HepG2 (cell line): ENCODE results near the gene ALPK1. TPM values are rescaled to one million over a fixed set of nuclear protein-coding genes. Genes with fewer than 3 reads are reported as not detected.
A peak's percentile ranks its signal among the peaks of the same experiment; 100 is the strongest.

Experiments used
- BCL6 ChIP-seq: IDR thresholded peaks from 2 replicates; pipeline ENCODE4 v1.6.1; 2016; ENCODE audit warnings: missing genetic modification reagents, missing compliant biosample characterization
- CCDC6 ChIP-seq: sonication (generic); formaldehyde crosslinking; IDR thresholded peaks from 2 replicates; pipeline ENCODE4 v1.8.1; 2022; ENCODE audit warnings: mild to moderate bottlenecking, missing genetic modification reagents, moderate library complexity
- ELF1 ChIP-seq: sonication (generic); formaldehyde crosslinking; IDR thresholded peaks from 2 replicates; pipeline ENCODE4 v1.4.0; 2020; ENCODE audit warnings: missing genetic modification reagents
- HHEX ChIP-seq: IDR thresholded peaks from 2 replicates; pipeline ENCODE4 v1.6.1; 2016; ENCODE audit warnings: control low read depth
- HNF4G ChIP-seq, 2 experiments: sonication (generic) in 1 of 2; formaldehyde crosslinking in 1 of 2; IDR thresholded peaks; 2 replicates each; pipeline versions ENCODE4 v1.4.0 to v1.6.1; 2011 to 2020; ENCODE audit warnings: borderline replicate concordance in 2 of 2, low read depth in 2 of 2, mild to moderate bottlenecking in 2 of 2, low read length in 1 of 2, missing genetic modification reagents in 1 of 2, moderate library complexity in 1 of 2
- HNRNPK ChIP-seq: fragments of 200-400 bp; formaldehyde crosslinking; IDR thresholded peaks from 2 replicates; pipeline ENCODE4 v1.6.1; 2018; ENCODE audit warnings: low read length, low read depth, moderate library complexity, mild to moderate bottlenecking; ENCODE audit not compliant: poor library complexity, severe bottlenecking
- JDP2 ChIP-seq: sonication (generic); formaldehyde crosslinking; IDR thresholded peaks from 2 replicates; pipeline ENCODE4 v1.8.1; 2022; ENCODE audit warnings: missing genetic modification reagents, borderline replicate concordance
- KAT7 ChIP-seq: IDR thresholded peaks from 2 replicates; pipeline ENCODE4 v1.6.1; 2018; ENCODE audit warnings: borderline replicate concordance, missing compliant biosample characterization
- KAT8 ChIP-seq: IDR thresholded peaks from 2 replicates; pipeline ENCODE4 v1.6.1; 2016; ENCODE audit warnings: missing genetic modification reagents, missing compliant biosample characterization
- NFE2 ChIP-seq: sonication (generic); formaldehyde crosslinking; IDR thresholded peaks from 2 replicates; pipeline ENCODE4 v1.4.0; 2020; ENCODE audit warnings: missing genetic modification reagents
- NFYC ChIP-seq: IDR thresholded peaks from 2 replicates; pipeline ENCODE4 v1.6.1; 2016; ENCODE audit warnings: missing genetic modification reagents, missing compliant biosample characterization
- NKX3-1 ChIP-seq: sonication (generic); formaldehyde crosslinking; IDR thresholded peaks from 2 replicates; pipeline ENCODE4 v1.5.0; 2020; ENCODE audit warnings: missing genetic modification reagents
- SMYD3 ChIP-seq: sonication (generic); formaldehyde crosslinking; IDR thresholded peaks from 2 replicates; pipeline ENCODE4 v1.8.1; 2023; ENCODE audit warnings: mild to moderate bottlenecking, missing genetic modification reagents
- SP2 ChIP-seq: sonication (generic); formaldehyde crosslinking; IDR thresholded peaks from 2 replicates; pipeline ENCODE4 v1.5.1; 2020; ENCODE audit warnings: mild to moderate bottlenecking, missing genetic modification reagents
- TEAD3 ChIP-seq: optimal IDR thresholded peaks from 2 replicates; pipeline ENCODE3; 2016; ENCODE audit warnings: borderline replicate concordance
- WIZ ChIP-seq: sonication (generic); formaldehyde crosslinking; IDR thresholded peaks from 2 replicates; pipeline ENCODE4 v1.5.1; 2020; ENCODE audit warnings: mild to moderate bottlenecking, missing genetic modification reagents
- ZBTB7B ChIP-seq: sonication (generic); formaldehyde crosslinking; IDR thresholded peaks from 2 replicates; pipeline ENCODE4 v1.4.0; 2020; ENCODE audit warnings: missing genetic modification reagents
- ZNF282 ChIP-seq: fragments of 450-650 bp; IDR thresholded peaks from 2 replicates; pipeline ENCODE4 v1.6.1; 2018; ENCODE audit not compliant: partially characterized antibody
- ZNF430 ChIP-seq: sonication (generic); formaldehyde crosslinking; IDR thresholded peaks from 2 replicates; pipeline ENCODE4 v1.9.0; 2021; ENCODE audit warnings: mild to moderate bottlenecking, missing genetic modification reagents
- ZNF597 ChIP-seq: sonication (generic); formaldehyde crosslinking; IDR thresholded peaks from 2 replicates; pipeline ENCODE4 v1.5.0; 2020; ENCODE audit warnings: missing genetic modification reagents
- ZNF644 ChIP-seq: IDR thresholded peaks from 2 replicates; pipeline ENCODE4 v1.6.1; 2016; ENCODE audit warnings: low read depth
- ZNF646 ChIP-seq: sonication (generic); formaldehyde crosslinking; IDR thresholded peaks from 2 replicates; pipeline ENCODE4 v1.9.0; 2021; ENCODE audit warnings: mild to moderate bottlenecking, missing genetic modification reagents
- ZNF878 ChIP-seq: sonication (generic); formaldehyde crosslinking; IDR thresholded peaks from 2 replicates; pipeline ENCODE4 v1.8.1; 2023; ENCODE audit warnings: mild to moderate bottlenecking, missing genetic modification reagents, moderate library complexity
- ZSCAN22 ChIP-seq: sonication (generic); formaldehyde crosslinking; IDR thresholded peaks from 2 replicates; pipeline ENCODE4 v1.4.0; 2020; ENCODE audit warnings: mild to moderate bottlenecking, missing genetic modification reagents
- ZSCAN29 ChIP-seq: sonication (generic); formaldehyde crosslinking; conservative IDR thresholded peaks from 2 replicates; pipeline ENCODE4 v1.4.0; 2020; ENCODE audit warnings: mild to moderate bottlenecking, missing genetic modification reagents
- polyA plus RNA-seq, 8 experiments: library from polyadenylated mRNA; depleted of rRNA in 3 of 8; stranded (reverse) in 7 of 8; unstranded in 1 of 8; fragments of >200 nt; fragmentation: Illumina TruSeq in 4 of 8; extraction: Trizol in 4 of 8; gene quantifications; 2 replicates each; pipeline versions ENCODE4 v1.2.1 to v1.2.3, GENCODE V29; 2011 to 2016; ENCODE audit warnings: low read depth in 4 of 8, missing spikeins in 1 of 8, mixed read lengths in 1 of 8; ENCODE audit not compliant: insufficient read depth in 1 of 8
- total RNA-seq, 5 experiments: library from RNA; depleted of rRNA; stranded (reverse); fragments of >200 nt; fragmentation: Illumina TruSeq; extraction: Trizol; gene quantifications; 2 replicates each; pipeline ENCODE4 v1.2.3, GENCODE V29; 2016; ENCODE audit warnings: low read depth in 1 of 5

Gene ALPK1
- total and polyA plus RNA-seq, 2 of the 13 experiments (the other 11 are each of a cell fraction or from before 2014, with no cell fraction given), result 0.61 to 1.3 TPM

- TF ChIP-seq HNRNPK, result peak; percentile 62
- TF ChIP-seq SP2 (CRISPR knock-in tag), result no peak
- TF ChIP-seq ZBTB7B (CRISPR knock-in tag), result no peak
- no peak for TF ChIP-seq HNF4G (IDR thresholded peaks at IDR 0.05; ENCODE audit: borderline replicate concordance, low read depth, low read length)
- no peak for TF ChIP-seq HNF4G (CRISPR knock-in tag; IDR thresholded peaks at IDR 0.05; ENCODE audit: borderline replicate concordance, low read depth)
- TF ChIP-seq NFE2 (CRISPR knock-in tag), result no peak
- no peak for TF ChIP-seq ZNF644 (CRISPR knock-in tag)
- TF ChIP-seq KAT7 (CRISPR knock-in tag), result no peak
- no peak for TF ChIP-seq ZNF878 (CRISPR knock-in tag)
- TF ChIP-seq ZSCAN22 (CRISPR knock-in tag), result no peak
- peak; percentile 56 for TF ChIP-seq NFYC
- no peak for TF ChIP-seq ZSCAN29 (CRISPR knock-in tag)
- no peak for TF ChIP-seq ZNF597 (CRISPR knock-in tag)
- no peak for TF ChIP-seq SMYD3 (CRISPR knock-in tag)
- TF ChIP-seq ZNF282, result no peak
- TF ChIP-seq ZNF646 (CRISPR knock-in tag), result no peak
- no peak for TF ChIP-seq TEAD3 (CRISPR knock-in tag)
- no peak for TF ChIP-seq JDP2 (CRISPR knock-in tag)
- TF ChIP-seq ELF1 (CRISPR knock-in tag), result peak; percentile 42; the same call in 1 of the 2 replicates
- TF ChIP-seq KAT8, result peak; percentile 40; the same call in 1 of the 2 replicates
- peak; percentile 44 for TF ChIP-seq BCL6 (CRISPR knock-in tag)
- no peak for TF ChIP-seq NKX3-1 (CRISPR knock-in tag)
- no peak for TF ChIP-seq CCDC6
- TF ChIP-seq WIZ (CRISPR knock-in tag), result no peak
- TF ChIP-seq HHEX (CRISPR knock-in tag), result no peak
- no peak for TF ChIP-seq ZNF430 (CRISPR knock-in tag)
These were observed at the start of gene ALPK1 (continued) for GRCh38 chr4:112296949-112297880.
